ENCODE results near the gene SYT9.

DNA sequence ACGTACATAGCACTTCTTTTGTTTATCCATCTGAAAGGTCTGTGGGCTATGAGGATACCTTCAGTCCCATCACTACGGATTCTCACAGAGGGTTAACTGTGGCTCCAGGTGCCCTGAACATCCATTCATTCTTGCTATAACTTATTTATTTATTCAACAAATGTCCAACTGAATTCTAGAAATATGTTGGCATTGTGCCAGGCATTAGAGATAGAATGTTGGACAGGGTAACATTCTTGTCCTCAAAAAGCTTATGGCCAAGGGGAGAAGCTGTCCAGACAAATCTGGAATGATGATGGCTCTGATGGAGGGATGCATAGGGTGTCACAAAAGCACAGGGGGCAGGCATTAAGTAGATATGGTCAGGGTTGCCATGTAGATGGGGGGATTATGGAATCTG, 242.0 kb downstream of the SYT9 start:
- no peak for TF ChIP-seq POLR2AphosphoS5 (IDR thresholded peaks at IDR 0.05)
- TF ChIP-seq, protein P1, sequence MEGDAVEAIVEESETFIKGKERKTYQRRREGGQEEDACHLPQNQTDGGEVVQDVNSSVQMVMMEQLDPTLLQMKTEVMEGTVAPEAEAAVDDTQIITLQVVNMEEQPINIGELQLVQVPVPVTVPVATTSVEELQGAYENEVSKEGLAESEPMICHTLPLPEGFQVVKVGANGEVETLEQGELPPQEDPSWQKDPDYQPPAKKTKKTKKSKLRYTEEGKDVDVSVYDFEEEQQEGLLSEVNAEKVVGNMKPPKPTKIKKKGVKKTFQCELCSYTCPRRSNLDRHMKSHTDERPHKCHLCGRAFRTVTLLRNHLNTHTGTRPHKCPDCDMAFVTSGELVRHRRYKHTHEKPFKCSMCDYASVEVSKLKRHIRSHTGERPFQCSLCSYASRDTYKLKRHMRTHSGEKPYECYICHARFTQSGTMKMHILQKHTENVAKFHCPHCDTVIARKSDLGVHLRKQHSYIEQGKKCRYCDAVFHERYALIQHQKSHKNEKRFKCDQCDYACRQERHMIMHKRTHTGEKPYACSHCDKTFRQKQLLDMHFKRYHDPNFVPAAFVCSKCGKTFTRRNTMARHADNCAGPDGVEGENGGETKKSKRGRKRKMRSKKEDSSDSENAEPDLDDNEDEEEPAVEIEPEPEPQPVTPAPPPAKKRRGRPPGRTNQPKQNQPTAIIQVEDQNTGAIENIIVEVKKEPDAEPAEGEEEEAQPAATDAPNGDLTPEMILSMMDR (IDR thresholded peaks at IDR 0.05) = no peak

Data from prostate gland (tissue), 2 donors.